NB4 (cell line): ENCODE data around the gene ZEB2.

Experiments
- DNase-seq: peaks from one replicate; pipeline ENCODE4 v3.0.0; 2010; ENCODE audit warnings: low read depth
- H3K4me3 ChIP-seq: one replicate; pipeline ENCODE4 v1.5.1; 2011; ENCODE audit warnings: mild to moderate bottlenecking, low read depth, low read length, moderate library complexity
- CTCF ChIP-seq: IDR thresholded peaks from one replicate; pipeline ENCODE4 v1.5.1; 2012; ENCODE audit warnings: low read depth, low read length
- MAX ChIP-seq: IDR thresholded peaks from 2 replicates; pipeline ENCODE4 v1.6.1; 2011; ENCODE audit warnings: low read depth, low read length
- MYC ChIP-seq: IDR thresholded peaks from 2 replicates; pipeline ENCODE4 v1.6.1; 2011; ENCODE audit warnings: low read depth, low read length
- POLR2A ChIP-seq: IDR thresholded peaks from 2 replicates; pipeline ENCODE4 v1.6.1; 2011; ENCODE audit warnings: mild to moderate bottlenecking; ENCODE audit not compliant: insufficient read length; ENCODE audit errors: extremely low read depth

The ZEB2 gene

GRCh38 chr2:144461308-144461766 is 58.6 kb downstream of the ZEB2 start:
- H3K4me3 ChIP-seq, result no peak overlapping the region
- TF ChIP-seq MAX (no peak), MYC (no peak), POLR2A (no peak), CTCF (no peak)
- DNase-seq, result peak; percentile 44

- no peak overlapping the region for H3K4me3 ChIP-seq
Observed at GRCh38 chr2:144460727-144461307, 59.1 kb downstream of the ZEB2 start.

GRCh38 chr2:144459937-144460336 is 60.0 kb downstream of the ZEB2 start:
- no peak overlapping the region for H3K4me3 ChIP-seq
- TF ChIP-seq CTCF (no peak), MAX (no peak), POLR2A (no peak), MYC (no peak)
- DNase-seq, result no peak

More at GRCh38 chr2:144460727-144461307, 59.1 kb downstream of the ZEB2 start:
- TF ChIP-seq POLR2A (no peak), CTCF (no peak), MAX (no peak), MYC (no peak)
- DNase-seq, result no peak

- H3K4me3 ChIP-seq, result no peak overlapping the region
- DNase-seq, result no peak
- no peak for TF ChIP-seq MYC
- no peak for TF ChIP-seq POLR2A
- no peak for TF ChIP-seq CTCF
- TF ChIP-seq MAX, result no peak
Observed at GRCh38 chr2:144459286-144459685, 60.6 kb downstream of the ZEB2 start.

GRCh38 chr2:144458541-144458940 is 61.4 kb downstream of the ZEB2 start:
- H3K4me3 ChIP-seq, result no peak overlapping the region
- DNase-seq, result no peak
- TF ChIP-seq CTCF (no peak), POLR2A (no peak), MAX (no peak), MYC (no peak)

- H3K4me3 ChIP-seq, result no peak overlapping the region
- peak; percentile 86 for DNase-seq
- no peak for TF ChIP-seq MYC
- TF ChIP-seq MAX, result no peak
- TF ChIP-seq CTCF, result no peak
- no peak for TF ChIP-seq POLR2A
Observed at GRCh38 chr2:144456680-144457079, 63.2 kb downstream of the ZEB2 start.
